ENCODE measurements around the gene ACBD6.

ACBD6 gene

GRCh38 chr1:180252638-180253536 is 249.5 kb downstream of the ACBD6 start:
- no peak for DNase-seq

- no peak for DNase-seq
Measured at GRCh38 chr1:180251526-180252305, 250.7 kb downstream of the ACBD6 start.

GRCh38 chr1:180250883-180251509 is 251.4 kb downstream of the ACBD6 start:
- no peak for DNase-seq

- DNase-seq: no peak
Measured at GRCh38 chr1:180250499-180250770, 251.9 kb downstream of the ACBD6 start.

- no peak for DNase-seq
Measured at GRCh38 chr1:180249725-180250498, 252.5 kb downstream of the ACBD6 start.

DNA sequence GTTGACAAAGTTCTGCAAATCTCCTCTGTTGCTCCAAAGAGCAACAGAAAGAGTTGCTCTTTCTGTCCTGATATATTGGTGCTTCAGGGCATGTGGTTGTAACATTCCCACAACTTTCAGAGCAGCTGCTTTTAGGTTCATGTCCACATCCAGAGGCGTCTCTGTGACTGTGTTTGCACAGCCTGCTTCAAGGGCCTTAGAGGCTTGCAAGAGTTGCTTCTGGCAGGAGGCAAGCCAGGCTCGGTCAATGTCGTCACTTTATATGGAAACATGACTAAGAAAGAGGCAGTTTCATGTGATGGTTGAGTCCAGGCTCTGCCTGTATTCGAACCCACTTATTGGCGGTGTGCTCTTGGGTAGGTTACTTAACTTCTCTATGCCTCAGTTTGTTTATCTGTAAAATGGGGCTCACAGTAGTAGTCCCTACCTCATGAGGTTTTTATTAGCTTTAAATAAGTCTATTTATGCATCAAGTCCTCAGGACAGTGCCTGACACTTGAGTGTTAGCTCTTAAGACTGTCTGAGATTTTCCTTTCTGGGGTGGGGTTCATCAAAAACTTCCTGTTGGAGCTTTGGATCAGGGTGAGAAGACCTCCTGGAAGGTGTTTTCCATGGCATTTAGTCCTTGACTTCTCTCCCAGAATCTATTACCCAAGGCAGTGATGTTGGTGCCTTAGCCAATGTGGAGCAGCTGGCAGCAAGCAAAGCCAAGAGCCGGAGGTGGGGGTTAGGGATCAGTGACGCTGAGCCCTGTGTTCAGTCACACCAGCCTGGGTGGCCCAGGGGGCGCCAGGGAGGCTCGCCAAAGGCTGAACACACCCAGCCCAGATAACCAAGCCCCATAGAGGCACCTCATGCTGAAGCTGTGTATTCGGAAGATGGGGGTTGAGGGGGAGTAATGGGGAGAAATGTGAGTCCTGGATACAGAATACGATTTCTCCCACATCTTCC is 253.4 kb downstream of the ACBD6 start:
- no peak for DNase-seq

DNA sequence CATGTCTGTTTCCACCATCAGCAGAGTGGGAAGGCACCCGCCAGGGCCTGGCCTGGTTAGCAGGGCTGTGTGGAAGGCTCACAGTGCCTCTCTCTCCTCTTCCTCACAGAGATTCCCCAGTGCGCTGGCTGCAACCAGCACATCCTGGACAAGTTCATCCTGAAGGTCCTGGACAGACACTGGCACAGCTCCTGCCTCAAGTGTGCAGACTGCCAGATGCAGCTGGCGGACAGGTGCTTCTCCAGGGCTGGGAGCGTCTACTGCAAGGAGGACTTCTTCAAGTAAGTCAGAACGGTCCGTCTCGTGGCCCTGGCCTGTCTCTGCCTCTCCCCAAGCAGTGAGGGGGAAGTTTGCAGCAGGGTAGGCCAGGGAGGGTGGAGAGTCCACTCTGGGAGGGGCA is 254.2 kb downstream of the ACBD6 start:
- no peak for DNase-seq

- no peak for DNase-seq
Measured at GRCh38 chr1:180247580-180247979, 254.8 kb downstream of the ACBD6 start.

DNA sequence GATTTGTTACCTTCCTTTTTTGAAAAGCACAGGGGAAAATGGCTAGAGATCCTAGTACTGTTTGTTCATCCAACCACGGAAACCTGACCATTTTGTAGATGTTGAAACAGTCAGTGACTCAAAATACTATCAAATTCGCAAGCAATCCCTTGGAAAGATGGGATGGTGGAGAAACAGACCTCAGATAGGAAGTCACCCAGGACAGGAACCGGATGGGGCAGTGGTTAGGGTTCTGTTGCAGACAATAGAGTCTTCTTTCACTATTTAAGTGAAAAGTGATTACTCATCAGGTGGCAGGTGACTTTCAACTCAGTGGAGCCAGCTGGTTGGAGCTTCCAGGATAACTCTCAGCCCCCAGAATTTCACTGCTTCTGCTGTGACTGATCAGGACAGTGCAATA is 255.3 kb downstream of the ACBD6 start:
- no peak for DNase-seq

DNA sequence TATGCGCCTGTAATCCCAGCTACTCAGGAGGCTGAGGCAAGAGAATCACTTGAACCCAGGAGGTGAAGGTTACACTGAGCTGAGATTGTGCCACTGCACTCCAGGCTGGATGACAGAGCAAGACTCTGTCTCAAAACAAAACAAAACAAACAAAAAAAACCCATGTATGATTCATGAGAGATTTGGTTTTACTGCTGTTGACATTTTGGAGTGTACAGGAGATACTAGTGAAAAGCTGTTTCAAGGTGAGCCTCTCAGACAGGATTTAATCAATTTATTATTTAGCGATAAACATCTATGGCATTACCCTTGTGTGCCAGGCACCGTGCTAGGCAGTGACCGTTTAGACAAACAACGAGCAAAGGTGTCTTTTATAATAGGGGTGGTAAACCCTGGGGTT is 255.8 kb downstream of the ACBD6 start:
- no peak for DNase-seq

DNA sequence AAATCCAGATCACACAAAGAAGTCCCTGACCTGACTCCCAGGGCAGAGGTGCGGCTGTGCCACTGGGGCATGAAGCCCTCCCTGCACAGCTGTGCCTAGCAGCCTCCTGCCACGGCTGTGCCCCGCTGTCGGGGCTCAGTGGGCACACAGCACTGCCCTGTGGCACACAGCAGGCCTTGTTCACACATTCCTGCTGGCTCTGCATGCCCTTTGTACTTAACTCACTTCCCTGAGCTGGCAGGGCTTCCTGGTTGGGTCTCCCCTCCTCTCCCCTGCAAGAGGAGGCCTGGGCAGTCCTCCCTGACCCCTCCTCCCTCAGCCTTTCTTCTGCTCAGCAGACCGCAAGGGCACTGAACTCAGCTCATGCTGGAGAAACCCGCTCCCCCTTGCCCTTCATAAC is 257.5 kb downstream of the ACBD6 start:
- no peak for DNase-seq

DNA sequence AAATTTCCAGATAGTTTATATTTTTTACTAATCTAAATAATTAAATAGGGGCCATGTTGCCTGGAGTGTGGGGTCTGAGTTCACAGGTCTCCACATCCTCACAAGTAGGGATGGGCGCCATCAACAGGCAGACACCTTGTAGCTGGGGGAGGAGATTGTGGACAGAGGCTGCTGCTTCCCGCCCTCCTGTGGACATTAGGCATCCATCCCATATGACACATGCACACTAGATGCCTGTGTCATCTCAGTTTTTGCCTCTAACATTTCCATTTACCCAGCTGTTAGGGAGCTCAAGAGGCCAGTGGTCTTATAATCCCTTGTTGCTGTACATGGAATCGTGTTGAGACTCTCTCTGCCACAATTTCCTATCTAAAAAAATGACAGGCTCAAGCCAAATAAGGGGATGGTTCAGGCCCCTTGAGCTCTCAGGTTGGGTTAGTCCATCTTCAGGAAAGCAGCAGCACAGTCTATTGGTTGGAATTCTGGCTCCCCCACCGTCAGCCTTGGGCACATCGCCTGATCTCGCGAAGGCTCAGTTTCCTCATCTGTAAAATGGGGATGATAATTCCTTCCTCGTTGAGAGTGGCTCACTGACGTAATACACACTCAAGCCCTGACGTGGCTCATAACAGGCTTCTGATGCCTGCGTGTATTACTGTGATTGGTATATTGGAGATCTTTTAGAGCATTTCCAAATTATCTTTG is 258.7 kb downstream of the ACBD6 start:
- DNase-seq: no peak

DNA sequence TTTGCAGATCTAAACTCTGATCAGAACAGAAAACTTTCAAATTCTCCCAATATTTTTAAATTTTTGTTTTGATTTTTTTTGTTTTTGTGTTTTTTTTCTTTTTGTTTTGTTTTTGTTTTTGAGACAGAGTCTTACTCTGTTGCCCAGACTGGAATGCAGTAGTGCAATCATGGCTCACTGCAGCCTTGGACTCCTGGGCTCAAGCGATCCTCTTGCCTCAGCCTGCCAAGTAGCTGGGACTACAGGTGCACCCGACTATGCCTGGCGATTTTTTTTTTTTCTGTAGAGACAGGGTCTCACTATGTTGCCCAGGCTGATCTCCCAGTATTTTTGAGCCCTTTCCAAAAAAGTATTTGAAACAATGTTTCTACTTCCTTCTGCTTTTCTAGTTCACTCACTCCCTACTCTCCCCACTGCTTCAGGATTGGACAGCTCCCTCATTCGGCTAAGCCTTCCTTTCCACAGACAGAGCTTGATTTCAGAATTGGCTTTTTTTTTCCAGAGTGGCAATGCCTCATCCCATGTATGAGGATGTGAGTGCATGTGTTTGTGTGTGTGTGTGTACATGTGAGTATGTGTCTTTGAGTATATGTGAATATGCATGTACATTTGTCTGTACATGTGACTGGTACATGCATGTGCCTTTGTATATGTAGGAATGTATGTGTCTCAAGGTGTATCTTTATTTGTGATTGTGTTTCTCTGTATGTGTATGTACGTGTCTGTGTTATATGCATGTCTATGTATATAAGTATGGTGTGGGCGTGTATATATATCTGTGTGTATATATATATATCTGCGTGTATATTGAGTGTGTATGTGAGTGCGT is 260.4 kb downstream of the ACBD6 start:
- DNase-seq: no peak

DNA sequence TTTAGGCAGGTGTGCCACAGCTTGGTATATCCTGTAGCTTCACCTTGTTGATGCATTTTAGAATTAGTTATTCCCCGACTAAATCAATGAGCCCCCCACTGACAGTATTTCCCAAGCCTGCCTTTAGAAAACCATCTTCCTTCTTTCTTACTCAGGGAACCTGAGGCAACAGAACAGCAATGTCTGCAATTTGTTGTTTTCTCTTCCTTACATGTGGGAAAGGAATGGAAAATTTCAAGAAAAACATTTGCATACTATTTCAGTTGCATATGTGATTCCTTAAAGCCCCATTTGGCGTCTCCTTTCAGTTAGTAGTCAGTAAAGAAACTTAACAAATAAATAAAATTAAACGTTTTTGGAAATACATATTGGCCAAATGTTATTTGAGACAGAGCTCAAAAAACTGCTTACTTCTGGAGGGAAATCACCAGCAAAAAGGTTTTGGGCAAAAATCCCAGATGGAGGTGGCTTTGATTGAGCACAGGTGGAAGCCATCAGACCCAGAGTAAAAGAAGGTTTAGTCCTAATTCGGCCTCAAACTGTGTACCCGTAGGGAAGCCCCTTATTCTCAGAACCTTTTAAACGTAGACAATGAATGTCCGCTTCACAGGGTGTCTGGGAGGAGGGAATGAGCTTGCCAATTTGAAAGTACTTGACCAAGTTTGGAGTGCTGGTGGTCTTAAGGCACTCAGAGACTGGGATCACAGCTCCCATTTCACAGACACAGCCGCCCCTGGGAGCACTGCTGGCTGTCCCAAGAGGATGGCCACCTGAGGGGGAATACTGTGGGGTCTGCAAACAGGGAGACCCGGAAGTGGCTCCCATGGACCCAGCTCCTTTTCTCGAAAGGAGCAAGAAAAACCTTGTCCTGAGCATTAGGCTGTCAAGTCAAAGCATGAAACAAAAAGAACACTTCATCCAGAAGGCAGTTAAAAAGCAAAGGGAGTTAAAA is 263.0 kb downstream of the ACBD6 start:
- no peak for DNase-seq

GRCh38 chr1:180238675-180239074 is 263.7 kb downstream of the ACBD6 start:
- no peak for DNase-seq
